SU-DHL-6 (cell line): ENCODE data around the gene TREML4.

Experiments
- H2AFZ ChIP-seq: fragments of 200-600 bp; sonication (generic); 2 replicates; pipeline ENCODE4 v1.6.1; 2014; ENCODE audit warnings: low read depth, mild to moderate bottlenecking, moderate library complexity, mixed read lengths, antibody characterized with exemption, low read length; ENCODE audit not compliant: severe bottlenecking
- H3F3A ChIP-seq: fragments of 200-600 bp; shearing (Covaris generic); 2 replicates; pipeline ENCODE4 v1.6.0; 2016; ENCODE audit warnings: antibody characterized with exemption, mild to moderate bottlenecking; ENCODE audit not compliant: insufficient read depth
- H3K27ac ChIP-seq: fragments of 200-600 bp; sonication (generic); 2 replicates; pipeline ENCODE4 v1.5.1; 2016; ENCODE audit warnings: low read depth, mild to moderate bottlenecking, low read length, moderate library complexity, mixed read lengths
- H3K27me3 ChIP-seq: fragments of 200-600 bp; sonication (generic), shearing (Covaris generic); 2 replicates; pipeline ENCODE4 v1.6.0; 2014; ENCODE audit warnings: mild to moderate bottlenecking, low read length
- H3K36me3 ChIP-seq: fragments of 200-600 bp; sonication (generic); 2 replicates; pipeline ENCODE4 v1.6.1; 2014; ENCODE audit warnings: mild to moderate bottlenecking, low read length, mixed read lengths
- H3K4me2 ChIP-seq: fragments of 300-600, 200-600 bp; shearing (Covaris generic), sonication (generic); 2 replicates; pipeline ENCODE4 v1.6.0; 2014; ENCODE audit warnings: low read length, low read depth, mild to moderate bottlenecking; ENCODE audit not compliant: poor library complexity, severe bottlenecking
- H3K4me3 ChIP-seq: fragments of 200-600 bp; sonication (generic); 2 replicates; pipeline ENCODE4 v1.5.1; 2014; ENCODE audit warnings: antibody characterized with exemption, low read length, mild to moderate bottlenecking, mixed read lengths; ENCODE audit not compliant: insufficient read depth, poor library complexity, severe bottlenecking
- H3K79me2 ChIP-seq: fragments of 200-600 bp; sonication (generic); 2 replicates; pipeline ENCODE4 v1.6.1; 2014; ENCODE audit warnings: mild to moderate bottlenecking, low read length, moderate library complexity; ENCODE audit not compliant: insufficient read depth
- H3K9ac ChIP-seq: fragments of 200-600 bp; sonication (generic); 2 replicates; pipeline ENCODE4 v1.7.0; 2014; ENCODE audit warnings: mild to moderate bottlenecking, low read length
- H3K9me2 ChIP-seq: fragments of 200-600 bp; sonication (generic); replicated peaks from 2 replicates; pipeline ENCODE4 v1.6.1; 2014; ENCODE audit warnings: low read length; ENCODE audit not compliant: insufficient read depth
- H3K9me3 ChIP-seq: fragments of 200-600 bp; sonication (generic); 2 replicates; pipeline ENCODE4 v1.6.1; 2014; ENCODE audit warnings: low read length, mixed read lengths; ENCODE audit not compliant: insufficient read depth
- H4K20me1 ChIP-seq: fragments of 200-600 bp; sonication (generic); 2 replicates; pipeline ENCODE4 v1.6.1; 2014; ENCODE audit warnings: low read depth, mild to moderate bottlenecking, antibody characterized with exemption, low read length, moderate library complexity, mixed read lengths
- CTCF ChIP-seq: fragments of 200-600 bp; sonication (generic); IDR thresholded peaks from one replicate; pipeline ENCODE4 v1.5.1; 2017; ENCODE audit warnings: antibody characterized with exemption, mild to moderate bottlenecking, low read length, moderate library complexity; ENCODE audit not compliant: insufficient read depth, poor library complexity, severe bottlenecking
- EZH2phosphoT487 ChIP-seq: fragments of 200-600 bp; sonication (generic), shearing (Covaris generic); conservative IDR thresholded peaks from 2 replicates; pipeline ENCODE4 v1.6.1; 2018; ENCODE audit warnings: mild to moderate bottlenecking, antibody characterized with exemption, low read length, moderate library complexity, mixed read lengths

The TREML4 gene

DNA sequence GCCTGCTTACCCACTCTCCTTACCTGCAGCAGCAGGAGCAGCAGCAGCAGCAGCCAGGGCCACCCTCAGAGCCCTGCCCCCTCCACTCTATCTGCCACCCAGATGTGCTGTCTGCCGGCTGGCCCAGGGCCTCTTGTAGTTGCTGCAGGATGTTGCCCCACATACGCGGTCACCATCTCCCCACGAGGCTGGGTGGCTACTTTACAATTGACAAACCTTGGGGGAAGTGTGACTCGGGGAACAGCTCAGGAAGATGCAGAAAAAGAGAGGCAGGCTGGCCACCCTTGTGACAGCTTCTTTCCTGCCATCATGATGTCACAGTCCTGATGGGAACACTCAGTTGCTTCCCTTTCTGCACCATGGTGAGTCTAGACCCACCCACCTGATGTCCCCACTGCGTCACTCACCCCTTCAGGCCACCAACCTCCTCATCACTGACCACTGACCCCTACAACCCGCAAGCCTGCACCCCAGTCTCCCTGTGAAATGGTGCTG is 43.8 kb downstream of the TREML4 start:
- Histone ChIP-seq H3K27ac (no peak overlapping the region), H2AFZ (no peak overlapping the region), H3K9me3 (no peaks in the 10 kb centered on the region), H3K27me3 (no peaks in the 10 kb centered on the region), H3K9ac (no peak overlapping the region), H3F3A (no peaks in the 10 kb centered on the region), H3K4me2 (no peak overlapping the region), H3K9me2 (no peaks in the 10 kb centered on the region), H3K4me3 (no peak overlapping the region), H3K36me3 (no peaks in the 10 kb centered on the region), H3K79me2 (no peaks in the 10 kb centered on the region), H4K20me1 (no peaks in the 10 kb centered on the region)
- TF ChIP-seq CTCF (no peak), EZH2phosphoT487 (no peak)

DNA sequence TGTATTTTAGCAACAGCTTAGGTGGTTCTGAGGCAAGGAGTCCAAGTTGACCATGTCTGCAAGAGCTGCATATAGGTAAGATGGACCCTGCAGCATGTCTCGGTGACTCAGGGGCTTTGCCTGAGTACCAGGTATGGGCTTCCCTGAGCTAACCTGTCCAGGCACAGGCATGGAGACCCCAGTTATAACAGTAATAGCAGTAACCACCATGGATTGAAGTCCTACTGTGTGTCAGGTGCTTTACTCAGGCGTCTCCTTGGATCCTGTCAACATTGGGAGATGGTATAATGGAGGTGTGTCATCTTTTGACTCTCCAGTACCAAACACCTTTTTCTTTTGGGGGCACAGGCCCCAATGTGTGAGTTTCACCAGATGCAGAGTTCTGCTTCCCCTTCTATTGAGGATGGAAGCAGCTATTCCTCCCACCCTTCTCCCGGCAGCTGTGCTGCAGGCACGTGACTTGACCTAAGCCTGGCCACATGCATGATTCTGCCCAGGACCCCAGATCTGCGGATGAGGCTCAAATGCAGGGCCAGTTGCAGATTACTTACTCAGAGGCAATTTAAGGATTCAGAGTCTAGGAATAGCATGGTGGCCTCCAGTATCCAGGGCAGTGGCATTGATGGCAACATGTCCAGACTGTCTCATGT is 44.6 kb downstream of the TREML4 start:
- no peaks in the 10 kb centered on the region for H3K9me2 ChIP-seq
- H4K20me1 ChIP-seq, result no peaks in the 10 kb centered on the region
- no peak for TF ChIP-seq EZH2phosphoT487
- TF ChIP-seq CTCF, result no peak
- no peak overlapping the region for H3K4me2 ChIP-seq
- H3F3A ChIP-seq, result no peaks in the 10 kb centered on the region
- H2AFZ ChIP-seq, result no peak overlapping the region
- H3K27ac ChIP-seq, result no peak overlapping the region
- no peaks in the 10 kb centered on the region for H3K36me3 ChIP-seq
- no peaks in the 10 kb centered on the region for H3K27me3 ChIP-seq
- H3K79me2 ChIP-seq, result no peaks in the 10 kb centered on the region
- H3K9me3 ChIP-seq, result no peaks in the 10 kb centered on the region
- no peak overlapping the region for H3K9ac ChIP-seq
- H3K4me3 ChIP-seq, result no peak overlapping the region

DNA sequence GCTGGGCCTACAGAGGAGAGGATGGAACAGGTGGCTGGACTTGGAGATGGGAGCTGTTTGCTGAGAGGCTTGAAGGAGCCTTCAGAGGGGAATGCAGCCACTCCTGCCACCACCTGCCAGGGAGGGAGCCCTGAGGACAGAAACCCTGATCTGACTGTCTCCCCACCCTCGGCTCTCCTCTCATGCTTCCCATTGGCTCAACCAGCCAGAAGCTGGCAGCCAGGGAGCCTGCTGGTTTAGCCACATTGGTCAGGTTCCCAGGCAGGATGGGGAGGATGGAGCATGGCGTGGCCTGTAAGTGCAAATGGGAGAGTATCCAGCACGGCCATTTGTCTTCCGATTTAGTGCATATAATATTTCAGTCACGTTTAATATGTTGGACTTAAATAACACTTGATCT is 45.6 kb downstream of the TREML4 start:
- Histone ChIP-seq H3K36me3 (no peaks in the 10 kb centered on the region), H3K9ac (no peak overlapping the region), H3F3A (no peaks in the 10 kb centered on the region), H3K27ac (no peak overlapping the region), H3K79me2 (no peaks in the 10 kb centered on the region), H3K9me3 (no peaks in the 10 kb centered on the region), H4K20me1 (no peaks in the 10 kb centered on the region), H3K27me3 (no peaks in the 10 kb centered on the region), H3K9me2 (no peaks in the 10 kb centered on the region), H2AFZ (no peak overlapping the region), H3K4me2 (no peak overlapping the region), H3K4me3 (no peak overlapping the region)
- no peak for TF ChIP-seq CTCF
- no peak for TF ChIP-seq EZH2phosphoT487
